Vagina (tissue), 2 donors: ENCODE data around the gene BCAS1.

Experiments used
- POLR2AphosphoS5 ChIP-seq, 2 donors: sonication (generic); formaldehyde crosslinking; IDR thresholded peaks; one replicate each; pipeline ENCODE4 v1.9.0; 2017; ENCODE audit warnings: antibody characterized with exemption in 2 of 2, mild to moderate bottlenecking in 2 of 2, low read depth in 1 of 2; ENCODE audit not compliant: insufficient read depth in 1 of 2
- TF ChIP-seq, protein P1 (sequence below), 3 experiments: fragments of 450-650 bp in 2 of 3; fragments of 200-600 bp in 1 of 3; sonication (generic) in 1 of 3; IDR thresholded peaks; one replicate each; pipeline ENCODE4 v1.5.1; 2017 to 2019; ENCODE audit warnings: antibody characterized with exemption in 3 of 3, mild to moderate bottlenecking in 2 of 3, moderate library complexity in 2 of 3

DNA sequence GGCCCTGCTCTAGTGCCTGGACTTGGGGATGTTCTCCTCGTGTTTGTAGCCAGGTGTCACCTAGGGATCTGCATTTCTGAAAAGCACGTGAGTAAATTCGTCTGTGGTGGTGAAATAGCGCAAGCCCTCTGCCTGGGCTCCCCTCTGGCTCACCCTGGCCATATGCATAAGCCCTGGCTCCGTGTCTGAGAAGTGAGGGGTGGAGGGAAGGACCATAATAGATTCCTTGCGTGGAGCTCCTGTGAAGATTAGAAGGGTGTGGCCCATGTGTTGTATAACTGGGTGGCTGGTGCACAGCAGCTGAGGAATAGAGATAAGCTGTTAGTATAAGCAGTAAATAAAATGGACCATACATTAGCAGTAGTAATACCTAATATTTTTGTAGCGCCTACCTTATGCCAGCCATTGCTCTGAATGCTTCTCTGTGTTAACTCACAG, 4.8 kb downstream of the BCAS1 start:
- TF ChIP-seq, protein P1, sequence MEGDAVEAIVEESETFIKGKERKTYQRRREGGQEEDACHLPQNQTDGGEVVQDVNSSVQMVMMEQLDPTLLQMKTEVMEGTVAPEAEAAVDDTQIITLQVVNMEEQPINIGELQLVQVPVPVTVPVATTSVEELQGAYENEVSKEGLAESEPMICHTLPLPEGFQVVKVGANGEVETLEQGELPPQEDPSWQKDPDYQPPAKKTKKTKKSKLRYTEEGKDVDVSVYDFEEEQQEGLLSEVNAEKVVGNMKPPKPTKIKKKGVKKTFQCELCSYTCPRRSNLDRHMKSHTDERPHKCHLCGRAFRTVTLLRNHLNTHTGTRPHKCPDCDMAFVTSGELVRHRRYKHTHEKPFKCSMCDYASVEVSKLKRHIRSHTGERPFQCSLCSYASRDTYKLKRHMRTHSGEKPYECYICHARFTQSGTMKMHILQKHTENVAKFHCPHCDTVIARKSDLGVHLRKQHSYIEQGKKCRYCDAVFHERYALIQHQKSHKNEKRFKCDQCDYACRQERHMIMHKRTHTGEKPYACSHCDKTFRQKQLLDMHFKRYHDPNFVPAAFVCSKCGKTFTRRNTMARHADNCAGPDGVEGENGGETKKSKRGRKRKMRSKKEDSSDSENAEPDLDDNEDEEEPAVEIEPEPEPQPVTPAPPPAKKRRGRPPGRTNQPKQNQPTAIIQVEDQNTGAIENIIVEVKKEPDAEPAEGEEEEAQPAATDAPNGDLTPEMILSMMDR (IDR thresholded peaks at IDR 0.05), result no peak
- no peak for TF ChIP-seq POLR2AphosphoS5 (IDR thresholded peaks at IDR 0.05; ENCODE audit: insufficient read depth in 1 of 2, low read depth in 1 of 2)
